Spleen (tissue), 11 donors: ENCODE data around the gene PIPOX. TPM values are rescaled to one million over a fixed set of nuclear protein-coding genes. Genes with fewer than 3 reads are reported as not detected.

ENCODE experiments used
- DNase-seq: peaks from one replicate; pipeline ENCODE4 v3.0.0-alpha.2; 2020
- H3K27ac ChIP-seq, 8 donors: fragments of 200-600 bp; sonication (generic) in 7 of 8; 1 replicate in 4 of 8; 2 replicates in 4 of 8; pipeline versions ENCODE4 v1.5.0 to v1.8.0; 2016 to 2021; ENCODE audit warnings: inconsistent platforms in 4 of 8, mild to moderate bottlenecking in 4 of 8, moderate library complexity in 1 of 8
- H3K27me3 ChIP-seq, 7 donors: fragments of 200-600 bp; sonication (generic) in 6 of 7; replicated peaks in 1 of 7; 1 replicate in 4 of 7; 2 replicates in 3 of 7; pipeline versions ENCODE4 v1.5.0 to v1.8.0; 2016 to 2021; ENCODE audit warnings: inconsistent platforms in 3 of 7, mild to moderate bottlenecking in 1 of 7
- H3K36me3 ChIP-seq, 6 donors: fragments of 200-600 bp; sonication (generic) in 5 of 6; 1 replicate in 4 of 6; 2 replicates in 2 of 6; pipeline versions ENCODE4 v1.5.0 to v1.8.0; 2016 to 2021; ENCODE audit warnings: inconsistent platforms in 2 of 6
- H3K4me1 ChIP-seq, 6 donors: fragments of 200-600 bp; sonication (generic) in 5 of 6; 1 replicate in 3 of 6; 2 replicates in 3 of 6; pipeline versions ENCODE4 v1.5.0 to v1.8.0; 2016 to 2021; ENCODE audit warnings: inconsistent platforms in 3 of 6
- H3K4me3 ChIP-seq, 8 donors: fragments of 200-600 bp; sonication (generic) in 7 of 8; 1 replicate in 4 of 8; 2 replicates in 4 of 8; pipeline versions ENCODE4 v1.5.0 to v1.8.0; 2016 to 2021; ENCODE audit warnings: inconsistent platforms in 4 of 8, mild to moderate bottlenecking in 4 of 8, moderate library complexity in 2 of 8
- H3K9me3 ChIP-seq, 8 donors: fragments of 200-600 bp; sonication (generic) in 7 of 8; 1 replicate in 4 of 8; 2 replicates in 4 of 8; pipeline versions ENCODE4 v1.5.0 to v1.8.0; 2016 to 2021; ENCODE audit warnings: inconsistent platforms in 4 of 8
- CTCF ChIP-seq, 11 experiments: fragments of 200-600 bp in 7 of 11; fragments of 450-650 bp in 4 of 11; sonication (generic) in 4 of 11; IDR thresholded peaks in 8 of 11; conservative IDR thresholded peaks in 3 of 11; 1 replicate in 7 of 11; 2 replicates in 4 of 11; pipeline versions ENCODE4 v1.4.0 to v1.8.0; 2016 to 2021; ENCODE audit warnings: antibody characterized with exemption in 11 of 11, inconsistent platforms in 4 of 11, mild to moderate bottlenecking in 1 of 11
- POLR2A ChIP-seq, 3 donors: fragments of 450-650 bp; IDR thresholded peaks; one replicate each; pipeline ENCODE4 v1.5.1; 2017; ENCODE audit warnings: antibody characterized with exemption in 3 of 3, mild to moderate bottlenecking in 1 of 3
- POLR2AphosphoS5 ChIP-seq, 3 donors: sonication (generic); formaldehyde crosslinking; IDR thresholded peaks; one replicate each; pipeline ENCODE4 v1.5.1; 2017; ENCODE audit warnings: antibody characterized with exemption in 3 of 3
- whole genome bisulfite sequencing, 5 donors: extraction: QIAGEN DNeasy Blood & Tissue Kit in 3 of 5; methylation state at CpG; one replicate each; pipeline versions ENCODE4 v1.1.5 to v1.1.7; 2013 to 2018; 5-methylcytosine and 5-hydroxymethylcytosine counted together
- intact Hi-C: fragments of 100-400 bp; cut with DNase I; formaldehyde crosslinking; loops from one replicate; pipeline ENCODE4 v1.15.0; 2023; ENCODE audit warnings: low total_unique reads
- polyA plus RNA-seq, 3 donors: library from polyadenylated mRNA; stranded (reverse); fragments of 200-250 nt; gene quantifications; one replicate each; pipeline ENCODE4 v1.2.1, GENCODE V29; 2013
- total RNA-seq, 7 donors: library from RNA; depleted of rRNA in 3 of 7; stranded (reverse); fragments of >200 nt in 3 of 7; fragmentation: NEBNext Ultra II Directional in 4 of 7; extraction: Animal tissue kit (Norgen Biotek cat#: 25700) in 4 of 7; gene quantifications; one replicate each; pipeline versions ENCODE4 v1.1.0 to v1.2.1, GENCODE V29; 2016 to 2021
- donor health status: healthy with polysubstance abuse.
- donor health status: DM: no; HTN: no; CAD: no; lungs with moderate emphysema.
- donor health status: DM: no; HTN: no; CAD: no.
- donor health status: Bipolar disorder and iron deficiency.
- donor health status: healthy.
- donor health status: DM: no; HTN: no; CAD: no.
- donor health status: DM: yes; HTN: yes; CAD: no.

PIPOX gene
- total and polyA plus RNA-seq, 10 donors, result 0.64 to 8.3 (median 4.7) TPM

- WGBS, 5 donors, result 57 to 100% (median 79%) methylated on average over 1 of the region's 1 CpG
- Histone ChIP-seq H3K36me3 (no peaks in the 10 kb centered on the region), H3K4me1 (no peaks in the 10 kb centered on the region), H3K27me3 (peaks cover 0 to 57% (median 6%) of the 10 kb centered on the region in 7 donors), H3K27ac (no peak overlapping the region), H3K9me3 (no peaks in the 10 kb centered on the region), H3K4me3 (no peak overlapping the region)
- TF ChIP-seq POLR2A (IDR thresholded peaks at IDR 0.05), result no peak
- no peak for TF ChIP-seq CTCF (IDR thresholded peaks at IDR 0.05 in 8 of 11, conservative IDR thresholded peaks at IDR 0.05 in 3 of 11)
- no peak for TF ChIP-seq POLR2AphosphoS5 (IDR thresholded peaks at IDR 0.05)
- DNase-seq, result no peak
- intact Hi-C loops, result no loop called here
Measured at GRCh38 chr17:29012535-29012934, 30.4 kb upstream of the PIPOX start.

- Histone ChIP-seq H3K4me1 (peaks cover 0 to 11% (median 2%) of the 10 kb centered on the region in 6 donors), H3K27me3 (peaks cover 0 to 57% (median 15%) of the 10 kb centered on the region in 7 donors), H3K4me3 (no peak overlapping the region), H3K9me3 (no peaks in the 10 kb centered on the region), H3K36me3 (no peaks in the 10 kb centered on the region), H3K27ac (no peak overlapping the region)
- TF ChIP-seq CTCF (IDR thresholded peaks at IDR 0.05 in 8 of 11, conservative IDR thresholded peaks at IDR 0.05 in 3 of 11) (no peak), POLR2A (IDR thresholded peaks at IDR 0.05) (no peak), POLR2AphosphoS5 (IDR thresholded peaks at IDR 0.05) (no peak)
- 66 to 75% (median 74%) methylated on average over 5 of the region's 5 CpGs for WGBS, 5 donors
- intact Hi-C loops, result no loop called here
- no peak for DNase-seq
Measured at GRCh38 chr17:29014716-29015115, 28.2 kb upstream of the PIPOX start.

GRCh38 chr17:29016345-29017210 lies 26.4 kb upstream of the PIPOX start:
- intact Hi-C loops, result no loop called here
- 63 to 71% (median 68%) methylated on average over 13 of the region's 13 CpGs for WGBS, 5 donors
- TF ChIP-seq POLR2A (IDR thresholded peaks at IDR 0.05) (no peak), CTCF (IDR thresholded peaks at IDR 0.05 in 8 of 11, conservative IDR thresholded peaks at IDR 0.05 in 3 of 11) (no peak), POLR2AphosphoS5 (IDR thresholded peaks at IDR 0.05) (no peak)
- Histone ChIP-seq H3K4me1 (peaks cover 0 to 19% (median 9%) of the 10 kb centered on the region in 6 donors), H3K27ac (no peak overlapping the region), H3K4me3 (no peak overlapping the region), H3K9me3 (no peaks in the 10 kb centered on the region), H3K27me3 (peaks cover 0 to 60% (median 25%) of the 10 kb centered on the region in 7 donors), H3K36me3 (no peaks in the 10 kb centered on the region)
- no peak for DNase-seq

DNA sequence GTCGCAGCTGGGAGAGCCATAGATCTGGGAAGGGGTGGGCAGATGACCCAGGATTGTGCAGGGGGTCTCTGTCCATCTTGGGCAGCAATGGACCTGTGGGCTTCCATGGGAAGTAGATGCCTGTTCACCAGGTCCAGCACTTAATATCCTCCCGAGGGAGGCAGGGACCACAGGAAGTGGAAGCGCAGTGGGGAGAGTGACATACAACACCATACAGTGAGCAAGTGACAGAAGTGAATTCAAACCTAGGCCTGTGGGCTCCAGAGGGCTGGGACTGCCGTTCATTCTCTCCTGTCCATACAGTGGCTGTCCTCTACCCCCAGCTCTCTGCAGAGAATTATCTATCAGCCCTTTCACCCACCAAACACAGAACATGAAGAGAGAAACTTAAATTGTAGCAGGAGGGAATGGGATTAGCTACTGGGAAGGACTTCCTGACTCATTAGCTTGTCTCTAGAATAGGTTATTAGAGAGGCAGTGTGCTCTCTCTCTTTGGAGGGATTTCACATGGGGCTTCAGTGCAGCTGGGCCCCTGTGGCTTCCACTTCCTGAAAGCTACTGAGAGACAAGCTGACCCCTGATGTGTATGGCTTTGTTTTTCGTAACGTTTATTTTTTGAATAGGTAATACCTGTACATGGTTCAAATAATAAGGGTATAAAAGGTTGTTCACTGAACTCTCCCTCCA lies 24.0 kb upstream of the PIPOX start:
- 31 to 46% (median 39%) methylated on average over 6 of the region's 6 CpGs for WGBS, 5 donors
- peaks cover 0 to 78% (median 25%) of the 10 kb centered on the region in 7 donors for H3K27me3 ChIP-seq

More for the DNA sequence above, 24.0 kb upstream of the PIPOX start:
- TF ChIP-seq POLR2AphosphoS5 (IDR thresholded peaks at IDR 0.05), result no peak
- TF ChIP-seq CTCF (IDR thresholded peaks at IDR 0.05 in 8 of 11, conservative IDR thresholded peaks at IDR 0.05 in 3 of 11), result no peak
- TF ChIP-seq POLR2A (IDR thresholded peaks at IDR 0.05), result no peak
- Histone ChIP-seq H3K9me3 (no peaks in the 10 kb centered on the region), H3K4me1 (peaks cover 0 to 19% (median 9%) of the 10 kb centered on the region in 6 donors), H3K27ac (no peak overlapping the region), H3K36me3 (no peaks in the 10 kb centered on the region), H3K4me3 (peak overlapping the region in 1 of 8 donors; percentile 49)
- intact Hi-C loops, result no loop called here
- no peak for DNase-seq
